HG03520 (cell line): ENCODE data around the gene LSM11.

Source experiments
- ATAC-seq: cut with Tn5 transposase; IDR thresholded peaks from one replicate; pipeline ENCODE4 v1.9.1; 2021; ENCODE audit warnings: mild to moderate bottlenecking, moderate library complexity; ENCODE audit not compliant: unreplicated experiment

The LSM11 gene

GRCh38 chr5:157732596-157733262, 10.8 kb upstream of the LSM11 start:
- ATAC-seq: no peak

GRCh38 chr5:157734436-157734835, 9.1 kb upstream of the LSM11 start:
- ATAC-seq: no peak

- no peak for ATAC-seq
Measured at GRCh38 chr5:157735991-157736390, 7.5 kb upstream of the LSM11 start.

- no peak for ATAC-seq
Measured at GRCh38 chr5:157739388-157740228, 3.9 kb upstream of the LSM11 start.

- no peak for ATAC-seq
Measured at GRCh38 chr5:157740229-157740610, 3.3 kb upstream of the LSM11 start.

GRCh38 chr5:157741131-157741530, 2.4 kb upstream of the LSM11 start:
- ATAC-seq: no peak

- ATAC-seq: no peak
Measured at GRCh38 chr5:157744051-157745011, 819 bp downstream of the LSM11 start.

GRCh38 chr5:157745041-157745456, 1.5 kb downstream of the LSM11 start:
- no peak for ATAC-seq

GRCh38 chr5:157747173-157747740, 3.7 kb downstream of the LSM11 start:
- no peak for ATAC-seq

- no peak for ATAC-seq
Measured at GRCh38 chr5:157747766-157748700, 4.5 kb downstream of the LSM11 start.

GRCh38 chr5:157748760-157749461, 5.4 kb downstream of the LSM11 start:
- ATAC-seq: no peak

- ATAC-seq: no peak
Measured at GRCh38 chr5:157749462-157749799, 5.9 kb downstream of the LSM11 start.

- ATAC-seq: no peak
Measured at GRCh38 chr5:157750320-157750719, 6.8 kb downstream of the LSM11 start.

GRCh38 chr5:157756122-157756521, 12.6 kb downstream of the LSM11 start:
- no peak for ATAC-seq

GRCh38 chr5:157758706-157759105, 15.2 kb downstream of the LSM11 start:
- no peak for ATAC-seq

- peak; percentile 79 for ATAC-seq
Measured at GRCh38 chr5:157761690-157762621, 18.4 kb downstream of the LSM11 start.

- no peak for ATAC-seq
Measured at GRCh38 chr5:157764531-157764930, 21.0 kb downstream of the LSM11 start.

GRCh38 chr5:157766442-157766841, 22.9 kb downstream of the LSM11 start:
- no peak for ATAC-seq
